GM21367 (cell line): Measurements from ENCODE around the gene POC1A.
A peak's percentile ranks its signal among the peaks of the same experiment; 100 is the strongest.
"Not testable (repeated sequence)": the region's sequence is repeated elsewhere in the genome, so short reads cannot be mapped to it uniquely, and the experiment has no call there.

Experiments
- ATAC-seq: cut with Tn5 transposase; IDR thresholded peaks from one replicate; pipeline ENCODE4 v1.9.1; 2021; ENCODE audit not compliant: unreplicated experiment

The POC1A gene

DNA sequence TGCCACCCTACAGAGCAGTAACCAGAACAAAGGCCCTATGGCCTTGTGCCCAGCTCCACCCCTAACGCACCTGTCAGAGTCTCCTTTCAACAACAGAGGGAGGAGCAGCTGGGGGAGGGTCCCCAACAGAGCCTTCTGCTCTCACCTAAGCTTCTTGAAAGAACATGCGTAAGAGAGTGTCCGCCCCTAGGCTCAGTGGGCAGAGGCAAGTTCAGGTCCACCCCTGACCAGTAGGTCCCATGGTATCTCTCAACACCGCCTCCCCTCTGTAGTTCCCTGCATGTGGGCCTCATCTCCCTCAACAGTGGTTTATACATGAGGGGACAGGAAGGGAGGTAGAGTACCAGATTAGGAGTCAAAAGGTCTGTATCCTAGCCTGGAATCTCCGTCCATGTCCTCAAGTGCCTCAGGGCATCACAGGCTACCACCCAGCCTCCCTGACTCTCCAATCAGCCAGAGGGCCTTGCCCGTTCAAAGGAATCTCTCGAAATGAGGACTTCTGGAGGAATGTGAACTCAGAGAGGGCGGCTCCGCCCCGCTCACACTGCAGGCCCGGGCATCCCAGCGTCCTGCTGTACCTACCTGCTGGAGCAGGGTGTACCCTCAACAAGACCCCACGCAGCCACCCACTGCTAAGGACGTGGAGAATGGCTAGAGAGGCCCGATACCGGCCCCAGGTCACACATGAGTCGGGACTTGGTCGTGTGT, 680 bp downstream of the POC1A start:
- ATAC-seq: peak; percentile 3

DNA sequence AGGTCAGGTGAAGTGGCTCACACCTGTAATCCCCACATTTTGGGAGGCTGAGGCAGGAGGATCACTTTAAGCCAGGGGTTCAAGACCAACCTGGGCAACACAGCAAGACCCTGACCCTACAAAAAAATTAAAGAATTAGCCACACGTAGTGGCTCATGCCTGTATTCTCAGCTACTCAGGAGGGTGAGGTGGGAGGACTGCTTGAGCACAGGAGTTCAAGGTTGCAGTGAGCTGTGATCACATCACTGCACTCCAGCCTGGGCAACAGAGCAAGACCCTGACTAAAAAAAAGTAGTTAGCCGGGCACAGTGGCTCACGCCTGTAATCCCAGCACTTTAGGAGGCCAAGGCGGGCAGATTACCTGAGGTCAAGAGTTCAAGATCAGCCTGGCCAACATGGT, 2.2 kb downstream of the POC1A start:
- not testable (repeated sequence) for ATAC-seq

DNA sequence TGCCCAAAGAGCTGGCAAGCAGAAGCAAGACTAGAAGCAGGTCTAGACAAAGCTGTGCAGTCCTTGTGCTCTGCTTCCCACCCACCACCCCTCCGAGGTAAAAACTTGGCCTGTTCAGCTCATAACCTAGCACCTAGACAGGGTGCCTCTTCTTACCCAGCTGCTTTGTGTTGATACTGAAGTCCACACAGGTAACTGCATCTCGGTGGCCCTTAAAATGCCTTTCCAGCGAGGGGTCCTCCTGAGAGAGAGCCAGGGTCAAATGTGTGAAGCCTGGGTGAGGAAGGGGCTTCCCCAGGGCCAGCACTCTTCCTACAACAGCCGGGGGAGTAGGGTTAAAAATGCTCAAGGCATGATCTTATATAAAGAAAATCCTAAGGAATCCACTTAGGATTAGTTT, 3.4 kb downstream of the POC1A start:
- ATAC-seq: no peak

DNA sequence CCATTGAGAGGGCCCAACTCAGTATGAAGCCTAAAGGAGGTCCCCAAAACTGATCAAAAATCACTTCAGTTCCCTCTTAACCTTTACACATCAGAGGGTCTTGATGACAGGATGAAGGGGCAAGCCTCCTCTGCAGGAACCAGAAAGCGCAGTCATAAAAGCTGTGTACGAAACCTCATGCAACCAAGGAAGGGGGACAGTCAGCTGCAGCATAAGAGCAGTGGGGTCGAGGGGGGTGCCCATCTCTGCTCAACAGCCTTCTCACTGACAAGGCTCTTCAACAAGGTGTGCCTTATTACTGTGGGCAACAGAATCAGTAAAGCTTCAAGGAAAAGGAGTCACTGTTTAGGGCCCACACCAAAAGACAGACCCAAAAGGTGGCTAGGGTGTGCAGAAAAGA, 3.9 kb downstream of the POC1A start:
- no peak for ATAC-seq

DNA sequence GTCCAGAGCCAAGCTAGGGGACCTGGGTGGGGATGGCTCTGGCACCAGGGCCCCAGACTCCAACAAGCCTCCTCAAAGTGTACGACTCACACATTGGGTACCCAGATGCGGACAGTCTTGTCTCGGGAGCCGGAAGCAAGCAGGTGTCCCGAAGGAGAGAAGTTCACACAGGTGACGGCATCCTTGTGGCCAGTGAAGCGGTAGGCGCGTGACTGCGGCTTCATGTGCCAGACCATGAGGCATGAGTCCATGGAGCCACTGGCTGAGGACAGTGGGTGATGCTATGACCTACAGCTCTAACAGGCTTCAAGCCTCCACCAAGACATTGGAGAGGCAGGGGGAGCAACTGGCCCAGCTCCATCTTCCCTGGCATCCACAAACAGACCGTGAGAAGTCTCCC, 4.5 kb downstream of the POC1A start:
- ATAC-seq: no peak

DNA sequence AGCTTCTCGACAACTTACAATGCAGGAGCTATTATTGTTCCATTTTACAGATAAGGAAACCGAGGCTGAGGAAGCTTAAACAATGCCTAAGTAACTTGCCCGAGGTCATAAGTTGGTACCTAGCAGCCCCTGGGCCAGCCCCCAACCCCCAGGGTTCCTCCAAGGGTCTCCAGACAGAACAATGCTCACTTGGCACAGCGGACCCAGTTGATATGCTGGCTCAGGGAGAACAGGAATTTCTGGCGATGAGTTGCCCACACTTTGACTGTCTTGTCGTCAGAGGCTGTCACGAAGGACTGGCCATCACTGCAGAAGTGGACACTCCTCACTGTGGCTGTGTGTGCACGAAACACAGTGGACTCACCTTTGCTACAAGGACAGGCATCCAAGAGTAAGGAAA, 5.2 kb downstream of the POC1A start:
- no peak for ATAC-seq

DNA sequence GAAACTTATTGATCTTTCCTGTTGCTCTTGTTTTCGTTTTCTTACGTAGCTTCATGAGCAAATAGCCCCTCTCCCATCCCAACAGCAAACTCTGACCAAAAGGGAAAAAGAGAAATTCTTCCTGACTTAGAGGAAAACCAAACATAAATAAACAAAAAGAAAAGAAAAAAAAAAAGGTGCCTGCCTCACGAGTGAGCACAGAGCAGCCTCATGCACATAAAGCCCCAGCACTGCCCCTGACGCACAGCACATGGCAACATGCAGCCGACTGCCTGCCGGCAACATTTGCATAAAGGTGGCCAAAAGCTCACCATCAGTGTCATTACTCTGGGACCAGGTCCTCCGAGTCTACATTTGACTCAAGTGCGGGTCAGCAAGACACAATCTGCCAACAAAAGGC, 6.4 kb downstream of the POC1A start:
- no peak for ATAC-seq

DNA sequence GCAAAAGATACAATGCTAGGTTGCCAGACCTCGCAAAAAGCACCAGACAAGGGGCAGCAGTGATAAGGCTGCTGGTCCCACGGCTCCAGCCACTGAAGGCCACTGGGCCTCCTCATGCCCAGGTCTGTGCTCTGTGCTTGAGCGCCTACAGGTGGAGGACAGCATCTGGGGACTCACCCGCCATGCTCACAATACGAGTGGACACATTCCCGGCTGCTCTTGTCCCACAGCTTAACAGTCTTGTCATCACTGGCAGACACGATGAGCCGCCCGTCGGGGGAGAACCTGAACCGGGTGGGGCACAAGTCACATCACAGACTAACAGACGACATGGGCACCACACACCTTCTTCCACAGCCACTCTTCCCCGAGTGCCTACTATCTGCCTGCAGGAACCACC, 7.4 kb downstream of the POC1A start:
- ATAC-seq: no peak

DNA sequence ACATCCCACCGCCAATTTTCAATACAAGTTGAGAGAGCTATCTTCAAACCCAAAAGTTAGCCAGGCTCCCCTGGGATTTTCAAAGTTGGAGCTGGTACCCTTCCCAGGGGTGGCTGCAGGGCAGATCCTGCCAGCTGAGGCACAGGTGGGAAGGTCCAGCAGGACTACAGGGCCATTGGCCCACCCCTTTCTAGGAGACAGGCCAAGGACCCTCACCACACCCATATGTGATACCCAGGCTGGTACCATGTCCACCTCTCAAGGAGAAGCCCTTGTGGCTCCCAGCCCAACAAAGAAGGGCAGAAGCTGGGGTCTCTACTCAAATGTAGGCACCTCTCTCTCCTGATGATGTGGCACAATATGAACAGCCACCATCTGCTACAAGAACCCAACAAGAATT, 8.0 kb downstream of the POC1A start:
- ATAC-seq: no peak

DNA sequence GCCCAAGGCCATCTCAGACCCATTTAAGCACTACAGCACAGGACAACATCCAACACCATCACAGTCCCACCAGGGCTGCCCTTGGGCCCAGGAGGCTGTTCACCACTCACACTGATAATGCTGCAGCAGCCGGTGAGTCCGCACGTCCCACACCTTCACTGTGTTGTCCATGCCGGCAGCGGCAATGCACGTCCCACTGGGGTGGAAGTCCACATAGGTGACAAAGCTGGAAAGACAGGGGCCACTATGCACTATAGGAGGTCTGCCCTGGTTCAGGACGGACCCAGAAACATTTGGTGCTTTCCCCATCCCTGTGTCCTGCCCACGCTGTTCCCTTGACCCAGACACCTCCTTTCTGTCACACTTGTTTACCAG, 8.5 kb downstream of the POC1A start:
- ATAC-seq: no peak

DNA sequence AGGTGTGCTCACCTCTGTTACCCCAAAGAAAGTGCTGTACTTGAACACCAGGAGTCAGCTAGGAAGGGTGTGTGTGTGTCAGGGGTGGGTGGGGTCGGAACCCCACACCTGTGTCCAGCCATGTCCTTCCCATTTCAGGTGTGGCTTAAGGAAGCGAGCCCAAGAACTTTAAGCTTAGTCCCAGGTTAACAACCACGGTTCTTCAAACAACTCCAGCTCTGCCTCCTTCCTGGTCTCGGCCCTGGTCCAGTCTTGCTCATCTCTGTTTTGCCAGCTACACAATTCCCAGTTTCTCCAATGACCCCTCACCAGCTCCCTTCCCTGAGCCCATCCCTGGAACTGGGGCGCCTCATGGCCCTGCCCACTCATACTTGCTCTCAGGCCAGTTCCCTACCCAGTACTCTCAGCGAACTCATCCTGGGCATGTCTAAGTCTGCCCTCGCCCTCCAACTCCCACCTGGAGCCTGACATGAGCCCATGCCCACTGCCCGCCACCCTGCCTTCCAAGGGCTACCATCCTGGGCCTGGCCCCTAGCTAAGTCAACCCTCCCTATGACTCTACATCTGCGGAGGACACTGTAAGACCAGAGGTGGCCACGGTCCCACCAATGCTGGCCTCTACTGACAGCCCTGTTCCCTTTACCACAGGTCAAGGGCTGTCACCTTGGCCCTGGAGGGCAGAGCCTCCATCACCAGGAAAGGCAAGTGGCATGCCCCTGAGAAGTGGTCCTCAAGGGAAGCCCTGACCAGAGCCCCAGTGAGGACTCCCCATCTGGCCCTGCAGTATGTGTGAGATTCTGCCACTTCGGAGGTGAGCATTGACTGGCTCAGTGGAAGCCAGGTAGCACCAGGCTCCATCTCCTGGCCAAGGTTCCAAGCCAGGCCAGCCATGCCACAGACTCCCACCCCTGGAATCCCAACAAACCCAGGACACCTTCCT, 9.2 kb downstream of the POC1A start:
- ATAC-seq: no peak

DNA sequence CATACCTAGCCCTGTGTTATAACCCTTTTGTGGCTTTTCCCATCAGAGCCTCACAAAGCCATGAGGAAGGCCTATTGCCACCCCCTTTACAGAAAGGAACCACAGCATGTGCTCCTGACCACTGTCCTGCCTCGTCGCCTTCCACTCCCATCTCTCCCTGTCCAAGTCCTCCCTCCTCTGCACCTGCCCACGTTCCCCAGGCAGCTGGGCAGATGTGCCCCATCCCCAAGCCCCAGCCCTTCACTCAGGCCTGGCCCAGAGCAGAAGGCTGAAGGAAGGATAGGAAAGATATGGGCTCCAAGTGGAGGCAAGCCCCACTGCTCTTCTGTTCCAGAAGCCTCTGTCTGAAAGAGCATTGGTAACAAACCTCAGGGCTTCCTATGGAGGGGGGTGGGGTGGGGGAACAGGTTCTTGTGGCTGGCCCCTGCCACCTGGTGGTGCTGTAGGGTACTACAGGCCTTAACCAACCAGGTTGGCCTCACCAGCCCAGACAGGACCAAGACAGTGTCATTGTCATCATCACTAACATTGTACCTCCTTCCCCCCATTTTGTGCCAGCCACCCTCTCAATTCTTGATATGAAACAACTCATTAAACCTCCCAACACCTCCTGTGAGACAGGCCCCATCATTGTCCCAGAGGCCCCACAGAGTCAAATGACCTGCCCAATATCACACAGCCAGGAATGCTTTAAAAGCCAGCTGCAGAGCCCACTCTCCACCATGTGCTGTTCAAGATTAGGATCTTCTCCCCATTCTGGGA, 10.0 kb downstream of the POC1A start:
- no peak for ATAC-seq

DNA sequence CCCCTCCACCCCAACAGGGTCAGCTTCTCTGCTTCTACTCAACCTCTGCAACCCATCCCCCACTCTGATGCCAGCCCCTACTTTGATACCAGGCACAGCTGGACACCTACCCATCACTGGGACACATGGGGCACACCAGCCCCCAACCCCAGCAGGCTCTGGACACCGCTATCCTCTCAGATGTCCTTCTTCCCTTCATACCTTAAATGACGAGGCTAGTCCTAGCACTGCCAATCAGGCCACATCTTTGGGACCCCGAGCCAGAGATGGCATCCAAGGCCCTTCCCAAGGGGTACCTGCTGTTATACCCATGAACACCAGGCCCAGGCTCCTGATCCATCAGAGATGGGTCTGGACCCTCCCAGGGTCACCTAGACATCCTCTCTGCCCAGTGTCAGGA, 10.6 kb downstream of the POC1A start:
- no peak for ATAC-seq

DNA sequence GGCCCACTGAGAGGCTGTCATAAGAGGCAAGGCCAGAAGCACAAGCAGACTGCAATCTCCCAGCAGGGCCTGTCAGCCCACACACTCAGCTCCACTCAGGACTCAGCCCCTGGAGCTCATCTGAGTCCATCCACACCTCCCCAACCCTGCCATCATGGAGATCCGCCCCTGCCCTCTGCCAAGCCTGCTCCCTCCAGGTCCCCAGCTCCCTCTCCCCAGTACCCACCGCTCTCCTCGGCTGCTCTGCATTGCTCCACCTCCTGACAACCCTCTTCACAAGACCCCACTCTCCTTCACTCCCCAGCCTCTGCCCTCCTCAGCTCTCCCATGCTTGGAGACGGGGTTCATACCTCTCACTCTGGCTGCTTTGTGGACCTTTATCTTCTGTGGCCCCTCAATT, 11.1 kb downstream of the POC1A start:
- no peak for ATAC-seq

DNA sequence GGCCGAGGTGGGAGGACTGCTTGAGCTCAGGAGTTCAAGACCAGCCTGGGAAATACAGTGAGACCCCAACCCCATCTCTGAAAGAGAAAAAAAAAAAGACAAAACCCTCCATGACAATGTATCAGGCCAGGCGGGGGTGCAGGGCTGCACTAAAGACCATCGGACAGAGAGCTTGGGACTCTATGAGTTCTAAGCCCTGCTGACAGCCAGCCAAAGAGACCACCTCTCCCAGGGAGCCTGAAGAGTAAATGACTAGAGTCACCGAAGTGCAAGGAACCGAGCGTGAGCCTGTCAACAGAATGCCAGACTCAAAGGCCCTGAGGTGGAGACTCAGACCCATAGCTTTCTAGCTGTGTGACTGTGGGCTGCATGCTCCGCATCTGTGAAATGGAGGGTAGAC, 12.5 kb downstream of the POC1A start:
- no peak for ATAC-seq

DNA sequence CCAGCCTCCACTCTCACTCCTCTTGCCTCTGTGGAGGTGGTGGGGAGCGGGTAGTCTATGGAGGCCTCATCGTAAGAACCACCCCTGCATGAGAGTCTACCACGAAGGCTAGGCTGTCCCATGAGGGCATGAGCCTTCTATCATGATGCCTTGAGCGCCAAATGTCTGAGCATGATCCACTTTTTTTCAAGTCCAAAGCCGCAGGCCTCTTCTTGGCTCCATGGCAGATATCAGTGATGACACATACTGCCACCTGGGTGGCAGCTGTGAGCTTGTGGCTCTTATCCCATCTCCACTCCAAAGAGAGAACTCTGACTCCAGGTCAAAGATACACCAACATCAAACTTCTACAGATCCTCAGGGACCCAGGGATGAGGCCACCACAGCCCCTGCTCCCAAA, 13.5 kb downstream of the POC1A start:
- no peak for ATAC-seq

DNA sequence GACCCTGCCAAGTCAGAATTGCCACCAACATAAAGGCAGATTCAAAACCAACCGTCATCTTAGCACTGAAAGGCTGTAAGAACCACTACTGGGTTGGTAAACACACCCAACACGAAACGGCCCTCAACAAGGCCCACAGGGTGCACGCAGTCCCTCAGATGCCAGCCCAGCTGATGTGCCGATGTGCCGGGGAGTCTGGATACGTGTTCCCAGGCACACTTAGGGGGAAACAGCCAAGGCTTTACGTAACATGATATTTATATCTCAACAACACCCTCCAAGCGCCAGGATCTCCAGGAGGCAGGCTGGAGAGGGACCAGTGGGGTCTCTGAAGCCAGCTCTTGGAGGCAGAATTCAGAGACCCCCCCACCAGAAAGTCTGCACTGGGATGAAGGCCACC, 14.2 kb downstream of the POC1A start:
- no peak for ATAC-seq

DNA sequence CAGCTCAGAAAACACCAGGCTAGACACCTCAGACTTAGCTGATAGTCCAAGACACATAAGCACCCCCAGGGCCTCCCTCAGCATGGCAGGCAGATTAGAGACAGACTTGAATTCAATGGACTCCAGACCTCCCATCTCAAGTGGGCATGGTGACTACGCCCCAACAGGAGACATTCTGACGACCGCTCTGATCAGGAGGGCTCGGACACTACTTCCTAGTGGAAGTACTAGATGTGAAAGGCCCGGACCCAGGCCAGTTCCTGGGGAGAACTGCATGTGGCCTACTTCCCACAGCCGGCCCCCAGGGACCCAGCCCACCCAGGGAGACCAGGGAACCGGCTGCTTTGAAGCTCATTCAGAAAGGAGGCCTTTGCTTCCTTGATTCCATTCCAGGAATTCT, 16.9 kb downstream of the POC1A start:
- no peak for ATAC-seq

DNA sequence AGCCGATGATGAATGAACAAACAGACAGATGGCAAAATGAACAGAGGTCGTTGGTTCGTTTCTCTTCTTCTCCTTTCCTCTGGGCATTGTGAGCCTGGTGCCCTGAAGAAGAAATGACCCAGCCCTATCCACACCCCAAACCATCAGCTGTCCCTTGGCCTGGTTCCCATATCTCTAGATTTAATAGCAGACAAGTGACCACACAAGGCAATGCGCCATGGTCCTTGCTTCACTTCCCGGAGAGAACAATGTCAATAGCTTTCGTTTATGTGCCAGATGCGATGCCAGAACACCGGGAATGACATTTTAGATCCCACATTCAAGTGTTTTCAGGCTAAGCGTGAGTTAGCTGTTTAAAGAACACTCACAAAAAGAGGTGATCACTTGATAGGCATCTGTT, 17.7 kb downstream of the POC1A start:
- no peak for ATAC-seq

DNA sequence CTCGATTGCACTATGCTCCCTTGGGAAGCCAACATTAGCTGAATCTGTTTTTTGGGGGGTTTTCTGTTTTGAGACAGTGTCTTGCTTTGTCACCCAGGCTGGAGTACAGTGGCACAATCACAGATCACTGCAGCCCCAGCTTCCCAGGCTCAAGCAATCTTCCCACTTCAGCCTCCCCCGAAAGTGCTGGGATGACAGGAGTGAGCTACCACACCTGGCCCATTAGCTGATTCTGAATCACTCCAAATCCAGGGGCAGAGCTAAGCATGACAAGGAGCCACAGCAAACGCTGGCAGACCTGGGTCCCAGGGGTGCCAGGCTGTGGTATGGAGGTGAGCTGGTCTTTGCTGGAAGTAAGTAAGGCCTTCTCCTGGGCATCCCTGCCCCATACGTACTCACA, 18.9 kb downstream of the POC1A start:
- ATAC-seq: no peak

DNA sequence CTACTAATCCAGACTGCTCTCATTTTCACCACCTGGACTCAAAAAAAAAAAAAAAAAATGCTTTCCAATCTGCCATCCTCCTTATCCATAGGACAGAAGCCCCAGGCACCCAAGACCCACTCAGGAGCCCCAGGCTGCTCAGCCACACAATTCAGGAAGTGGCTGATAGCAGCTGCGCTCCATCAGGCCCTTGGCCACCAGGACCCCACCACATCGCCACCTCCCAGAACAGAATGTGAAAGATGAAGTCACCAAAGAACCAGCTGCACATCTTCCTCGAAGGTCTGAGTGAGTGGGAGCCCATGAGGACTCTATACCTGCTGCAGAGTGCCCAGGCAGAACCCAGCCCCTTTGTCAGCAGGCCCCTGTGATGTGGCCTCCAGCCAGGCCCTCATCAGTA, 19.5 kb downstream of the POC1A start:
- no peak for ATAC-seq

DNA sequence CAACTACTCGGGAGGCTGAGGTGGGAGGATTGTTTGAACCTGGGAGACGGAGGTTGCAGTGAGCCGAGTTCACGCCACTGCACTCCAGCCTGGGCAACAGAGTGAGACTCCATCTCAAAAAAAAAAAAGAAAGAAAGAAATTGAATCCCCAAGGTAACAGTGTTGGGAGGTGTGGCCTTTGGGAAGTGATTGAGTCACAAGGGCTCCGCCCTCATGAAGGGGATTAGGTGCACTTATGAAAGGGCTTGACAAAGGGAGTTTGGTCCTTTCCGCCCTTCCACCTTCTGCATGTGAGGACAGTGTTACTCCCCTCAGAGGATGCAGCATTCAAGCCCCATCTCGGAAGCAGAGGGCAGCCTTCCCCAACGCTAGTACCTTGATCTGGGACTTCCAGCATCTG, 21.3 kb downstream of the POC1A start:
- ATAC-seq: no peak
